Hepatocyte (in vitro differentiated cells): ENCODE measurements around the gene KCNJ5. TPM values are rescaled to one million over a fixed set of nuclear protein-coding genes. Genes with fewer than 3 reads are reported as not detected.

Experiments used
- DNase-seq: peaks from one replicate; pipeline ENCODE4 v3.0.0-alpha.2; 2016; ENCODE audit warnings: low spot score
- H2AFZ ChIP-seq: fragments of 200-600 bp; sonication (generic); 2 replicates; pipeline ENCODE4 v1.6.0; 2016; ENCODE audit warnings: antibody characterized with exemption, mild to moderate bottlenecking
- H3K27ac ChIP-seq: fragments of 200-600 bp; sonication (generic); 2 replicates; pipeline ENCODE4 v1.5.1; 2016; ENCODE audit warnings: mild to moderate bottlenecking
- H3K27me3 ChIP-seq: fragments of 200-600 bp; sonication (generic); 2 replicates; pipeline ENCODE4 v1.6.1; 2016
- H3K36me3 ChIP-seq: fragments of 200-600 bp; sonication (generic); replicated peaks from 2 replicates; pipeline ENCODE4 v1.5.1; 2016; ENCODE audit warnings: low read depth; ENCODE audit not compliant: insufficient read depth
- H3K4me1 ChIP-seq: fragments of 200-600 bp; sonication (generic); 2 replicates; pipeline ENCODE4 v1.5.1; 2016; ENCODE audit warnings: mild to moderate bottlenecking, moderate library complexity; ENCODE audit not compliant: insufficient read depth
- H3K4me2 ChIP-seq: fragments of 200-600 bp; sonication (generic); 2 replicates; pipeline ENCODE4 v1.6.0; 2016
- H3K4me3 ChIP-seq: fragments of 200-600 bp; sonication (generic); 2 replicates; pipeline ENCODE4 v1.5.1; 2016; ENCODE audit warnings: mild to moderate bottlenecking
- H3K79me2 ChIP-seq: fragments of 200-600 bp; sonication (generic); 2 replicates; pipeline ENCODE4 v1.6.0; 2017; ENCODE audit warnings: mild to moderate bottlenecking
- H3K9me2 ChIP-seq: fragments of 200-600 bp; sonication (generic); replicated peaks from 2 replicates; pipeline ENCODE4 v1.6.0; 2017; ENCODE audit warnings: mild to moderate bottlenecking; ENCODE audit not compliant: insufficient read depth
- H3K9me3 ChIP-seq: fragments of 200-600 bp; sonication (generic); 2 replicates; pipeline ENCODE4 v1.5.1; 2016; ENCODE audit warnings: low read depth, mild to moderate bottlenecking
- H4K20me1 ChIP-seq: fragments of 200-600 bp; sonication (generic); 2 replicates; pipeline ENCODE4 v1.6.0; 2016; ENCODE audit warnings: mild to moderate bottlenecking; ENCODE audit not compliant: insufficient read depth, poor library complexity, severe bottlenecking
- EZH2 ChIP-seq: fragments of 200-600 bp; sonication (generic); IDR thresholded peaks from 2 replicates; pipeline ENCODE4 v1.6.1; 2016; ENCODE audit warnings: antibody characterized with exemption, mild to moderate bottlenecking, borderline replicate concordance
- EZH2phosphoT487 ChIP-seq: fragments of 200-600 bp; sonication (generic); IDR thresholded peaks from one replicate; pipeline ENCODE4 v1.6.1; 2018; ENCODE audit warnings: antibody characterized with exemption, mild to moderate bottlenecking, low read depth, moderate library complexity; ENCODE audit not compliant: unreplicated experiment, severe bottlenecking
- WGBS: methylation state at CpG from one replicate; pipeline ENCODE4 v1.1.6; 2016; ENCODE audit warnings: low lambda C conversion rate; ENCODE audit errors: missing lambda C conversion rate; 5-methylcytosine and 5-hydroxymethylcytosine counted together
- polyA plus RNA-seq: library from polyadenylated mRNA; unstranded; fragments of >200 nt; fragmentation: Nextera tagmentation; extraction: Ambion mirVana; gene quantifications from 2 replicates; pipeline ENCODE4 v1.2.1, GENCODE V29; 2016
- total RNA-seq: library from RNA; depleted of rRNA; stranded (reverse); fragments of >200 nt; gene quantifications from 2 replicates; pipeline ENCODE4 v1.2.3, GENCODE V29; 2014
- TF ChIP-seq, protein P1 (sequence below): fragments of 200-600 bp; sonication (generic); IDR thresholded peaks from 2 replicates; pipeline ENCODE4 v1.5.1; 2016; ENCODE audit warnings: antibody characterized with exemption, mild to moderate bottlenecking; ENCODE audit not compliant: poor library complexity

KCNJ5 gene
- total and polyA plus RNA-seq, 2 experiments from 2014 or later: 1.00 to 1.2 TPM

GRCh38 chr11:128933481-128934178 lies 42.5 kb downstream of the KCNJ5 start:
- TF ChIP-seq EZH2 (no peak), EZH2phosphoT487 (no peak)
- TF ChIP-seq, protein P1, sequence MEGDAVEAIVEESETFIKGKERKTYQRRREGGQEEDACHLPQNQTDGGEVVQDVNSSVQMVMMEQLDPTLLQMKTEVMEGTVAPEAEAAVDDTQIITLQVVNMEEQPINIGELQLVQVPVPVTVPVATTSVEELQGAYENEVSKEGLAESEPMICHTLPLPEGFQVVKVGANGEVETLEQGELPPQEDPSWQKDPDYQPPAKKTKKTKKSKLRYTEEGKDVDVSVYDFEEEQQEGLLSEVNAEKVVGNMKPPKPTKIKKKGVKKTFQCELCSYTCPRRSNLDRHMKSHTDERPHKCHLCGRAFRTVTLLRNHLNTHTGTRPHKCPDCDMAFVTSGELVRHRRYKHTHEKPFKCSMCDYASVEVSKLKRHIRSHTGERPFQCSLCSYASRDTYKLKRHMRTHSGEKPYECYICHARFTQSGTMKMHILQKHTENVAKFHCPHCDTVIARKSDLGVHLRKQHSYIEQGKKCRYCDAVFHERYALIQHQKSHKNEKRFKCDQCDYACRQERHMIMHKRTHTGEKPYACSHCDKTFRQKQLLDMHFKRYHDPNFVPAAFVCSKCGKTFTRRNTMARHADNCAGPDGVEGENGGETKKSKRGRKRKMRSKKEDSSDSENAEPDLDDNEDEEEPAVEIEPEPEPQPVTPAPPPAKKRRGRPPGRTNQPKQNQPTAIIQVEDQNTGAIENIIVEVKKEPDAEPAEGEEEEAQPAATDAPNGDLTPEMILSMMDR: no peak
- Histone ChIP-seq H3K4me1 (no peaks in the 10 kb centered on the region), H3K27ac (no peak overlapping the region), H3K4me3 (no peak overlapping the region), H3K9me2 (no peaks in the 10 kb centered on the region), H4K20me1 (no peaks in the 10 kb centered on the region), H3K79me2 (no peaks in the 10 kb centered on the region), H3K27me3 (no peaks in the 10 kb centered on the region), H3K4me2 (no peak overlapping the region), H3K36me3 (no peaks in the 10 kb centered on the region), H3K9me3 (no peaks in the 10 kb centered on the region), H2AFZ (no peak overlapping the region)
- DNase-seq: no peak
- WGBS: 60% methylated on average over 7 of the region's 7 CpGs

DNA sequence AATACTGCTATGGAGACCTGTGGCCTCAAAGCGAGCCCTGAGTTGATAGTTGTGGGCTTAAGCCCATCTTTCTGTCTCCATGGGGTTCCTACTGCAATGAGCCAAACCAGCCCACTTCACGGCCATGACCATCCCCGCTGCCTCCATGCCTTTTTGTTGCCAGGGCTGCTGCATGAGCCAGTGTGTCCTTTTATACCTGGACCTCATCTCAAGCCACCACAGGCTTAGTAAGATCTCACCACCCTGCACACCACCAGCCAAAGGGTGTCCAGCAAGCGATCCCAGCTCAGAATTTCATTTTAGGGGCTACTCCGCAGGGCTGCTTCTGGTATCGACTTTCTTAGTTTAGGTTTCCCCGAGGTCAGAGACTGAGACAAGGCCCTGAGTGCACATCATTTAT lies 43.2 kb downstream of the KCNJ5 start:
- WGBS: 87% methylated on average over 7 of the region's 7 CpGs
- TF ChIP-seq EZH2 (no peak), EZH2phosphoT487 (no peak)
- TF ChIP-seq, protein P1: no peak

GRCh38 chr11:128934926-128935325 lies 43.8 kb downstream of the KCNJ5 start:
- H4K20me1 ChIP-seq: no peaks in the 10 kb centered on the region
- WGBS: 91% methylated on average over 10 of the region's 10 CpGs

More for the DNA sequence above, 43.2 kb downstream of the KCNJ5 start:
- no peak overlapping the region for H3K4me2 ChIP-seq
- H3K9me2 ChIP-seq: no peaks in the 10 kb centered on the region
- no peaks in the 10 kb centered on the region for H4K20me1 ChIP-seq
- H3K4me3 ChIP-seq: no peak overlapping the region
- H3K27ac ChIP-seq: no peak overlapping the region
- no peaks in the 10 kb centered on the region for H3K4me1 ChIP-seq
- no peak overlapping the region for H2AFZ ChIP-seq
- no peaks in the 10 kb centered on the region for H3K27me3 ChIP-seq
- H3K79me2 ChIP-seq: no peaks in the 10 kb centered on the region
- H3K36me3 ChIP-seq: no peaks in the 10 kb centered on the region
- H3K9me3 ChIP-seq: no peaks in the 10 kb centered on the region
- no peak for DNase-seq

More at GRCh38 chr11:128934926-128935325, 43.8 kb downstream of the KCNJ5 start:
- Histone ChIP-seq H3K4me1 (no peaks in the 10 kb centered on the region), H3K79me2 (no peaks in the 10 kb centered on the region), H3K4me3 (no peak overlapping the region), H3K27me3 (no peaks in the 10 kb centered on the region), H3K4me2 (no peak overlapping the region), H3K9me3 (no peaks in the 10 kb centered on the region), H3K9me2 (no peaks in the 10 kb centered on the region), H3K36me3 (no peaks in the 10 kb centered on the region), H3K27ac (no peak overlapping the region), H2AFZ (no peak overlapping the region)
- TF ChIP-seq EZH2 (no peak), EZH2phosphoT487 (no peak)
- TF ChIP-seq, protein P1: no peak
- no peak for DNase-seq
